PC-9 (cell line): ENCODE data around the gene KRT78. TPM values are rescaled to one million over a fixed set of nuclear protein-coding genes. Genes with fewer than 3 reads are reported as not detected.

Experiments used
- BruUV-seq: library from RNA; stranded (reverse); fragments of 400-500 nt; replicated peaks from 2 replicates; lab custom pipeline; 2021; lab: Mats Ljungman, UMichigan
- CTCF ChIA-PET: fragments of 300-600 bp; sonication (Branson Sonifier 250); formaldehyde crosslinking; loops from one replicate; lab custom pipeline; 2022; ENCODE audit warnings: antibody characterized with exemption; lab: Charles Lee
- POLR2A ChIA-PET: fragments of 300-600 bp; sonication (Branson Sonifier 250); formaldehyde crosslinking; loops from one replicate; lab custom pipeline; 2022; ENCODE audit warnings: antibody characterized with exemption; ENCODE audit not compliant: unreplicated experiment; lab: Charles Lee
- DNase-seq, 2 experiments: peaks; one replicate each; pipeline versions ENCODE4 v3.0.0 to v3.0.0-alpha.2; 2015 to 2022; ENCODE audit warnings: mixed read lengths in 1 of 2
- H2AFZ ChIP-seq: fragments of 200-600 bp; sonication (generic); 2 replicates; pipeline ENCODE4 v1.8.1; 2017; ENCODE audit warnings: antibody characterized with exemption
- H3F3A ChIP-seq: fragments of 200-600 bp; sonication (generic); 2 replicates; pipeline ENCODE4 v1.8.1; 2017; ENCODE audit warnings: antibody characterized with exemption, mild to moderate bottlenecking, low read depth; ENCODE audit not compliant: insufficient read depth
- H3K27ac ChIP-seq: fragments of 200-600 bp; sonication (generic); 2 replicates; pipeline ENCODE4 v1.6.1; 2016; ENCODE audit warnings: mixed run types
- H3K27me3 ChIP-seq: fragments of 200-600 bp; sonication (generic); 2 replicates; pipeline ENCODE4 v1.6.1; 2016; ENCODE audit warnings: low read depth, mixed run types; ENCODE audit not compliant: insufficient read depth
- H3K36me3 ChIP-seq: fragments of 200-600 bp; sonication (generic); 2 replicates; pipeline ENCODE4 v1.6.1; 2016; ENCODE audit warnings: low read depth, mixed run types
- H3K4me1 ChIP-seq: fragments of 200-600 bp; sonication (generic); replicated peaks from 2 replicates; pipeline ENCODE4 v1.6.1; 2016; ENCODE audit warnings: mixed run types; ENCODE audit not compliant: insufficient read depth
- H3K4me2 ChIP-seq: fragments of 200-600 bp; sonication (generic); 2 replicates; pipeline ENCODE4 v1.6.1; 2017; ENCODE audit warnings: mixed run types
- H3K4me3 ChIP-seq: fragments of 200-600 bp; sonication (generic); 2 replicates; pipeline ENCODE4 v1.6.1; 2016; ENCODE audit warnings: mixed run types
- H3K79me2 ChIP-seq: fragments of 200-600 bp; sonication (generic); 2 replicates; pipeline ENCODE4 v1.6.1; 2017; ENCODE audit warnings: low read depth, mixed run types
- H3K9me2 ChIP-seq: fragments of 200-600 bp; sonication (generic); 2 replicates; pipeline ENCODE4 v1.8.1; 2017; ENCODE audit warnings: mild to moderate bottlenecking; ENCODE audit not compliant: insufficient read depth
- H3K9me3 ChIP-seq: fragments of 200-600 bp; sonication (generic); 2 replicates; pipeline ENCODE4 v1.8.1; 2016; ENCODE audit warnings: low read depth; ENCODE audit not compliant: insufficient read depth
- H4K20me1 ChIP-seq: fragments of 200-600 bp; sonication (generic); 2 replicates; pipeline ENCODE4 v1.8.1; 2017; ENCODE audit not compliant: insufficient read depth
- EZH2 ChIP-seq: fragments of 200-600 bp; sonication (generic); IDR thresholded peaks from 2 replicates; pipeline ENCODE4 v1.8.0; 2017; ENCODE audit warnings: antibody characterized with exemption, low read depth
- intact Hi-C: fragments of 100-400 bp; cut with micrococcal nuclease; formaldehyde crosslinking; loops from one replicate; pipeline ENCODE4 v1.10.0; 2022; ENCODE audit not compliant: unreplicated experiment
- total RNA-seq: library from RNA; stranded (reverse); gene quantifications from 2 replicates; pipeline ENCODE4 v1.2.3, GENCODE V29; 2021
- TF ChIP-seq, protein P1 (sequence below): fragments of 200-600 bp; sonication (generic); conservative IDR thresholded peaks from 2 replicates; pipeline ENCODE4 v1.6.1; 2017; ENCODE audit warnings: mixed run types, antibody characterized with exemption, mild to moderate bottlenecking, moderate library complexity

The KRT78 gene
- total RNA-seq, 1 experiment from 2014 or later = 1.5 TPM

- TF ChIP-seq, protein P1, sequence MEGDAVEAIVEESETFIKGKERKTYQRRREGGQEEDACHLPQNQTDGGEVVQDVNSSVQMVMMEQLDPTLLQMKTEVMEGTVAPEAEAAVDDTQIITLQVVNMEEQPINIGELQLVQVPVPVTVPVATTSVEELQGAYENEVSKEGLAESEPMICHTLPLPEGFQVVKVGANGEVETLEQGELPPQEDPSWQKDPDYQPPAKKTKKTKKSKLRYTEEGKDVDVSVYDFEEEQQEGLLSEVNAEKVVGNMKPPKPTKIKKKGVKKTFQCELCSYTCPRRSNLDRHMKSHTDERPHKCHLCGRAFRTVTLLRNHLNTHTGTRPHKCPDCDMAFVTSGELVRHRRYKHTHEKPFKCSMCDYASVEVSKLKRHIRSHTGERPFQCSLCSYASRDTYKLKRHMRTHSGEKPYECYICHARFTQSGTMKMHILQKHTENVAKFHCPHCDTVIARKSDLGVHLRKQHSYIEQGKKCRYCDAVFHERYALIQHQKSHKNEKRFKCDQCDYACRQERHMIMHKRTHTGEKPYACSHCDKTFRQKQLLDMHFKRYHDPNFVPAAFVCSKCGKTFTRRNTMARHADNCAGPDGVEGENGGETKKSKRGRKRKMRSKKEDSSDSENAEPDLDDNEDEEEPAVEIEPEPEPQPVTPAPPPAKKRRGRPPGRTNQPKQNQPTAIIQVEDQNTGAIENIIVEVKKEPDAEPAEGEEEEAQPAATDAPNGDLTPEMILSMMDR = no peak; the same call in 1 of the 2 replicates
- no peak for TF ChIP-seq EZH2
- DNase-seq = peak; percentile 87 to 89
- H3K4me3 ChIP-seq = peak overlapping the region; percentile 31; the same call in 1 of the 2 replicates
- BruUV-seq = TSS peak; percentile 83
- H3K9me3 ChIP-seq = no peaks in the 10 kb centered on the region; the same call in 1 of the 2 replicates
- H3K4me2 ChIP-seq = peak overlapping the region; percentile 70
- CTCF ChIA-PET = interaction anchor here (0.6 to 0.9 kb wide), 2 partner anchors 32 to 475 kb away, joined by 3 read pairs; no protein-coding TSS in a partner anchor
- peaks cover 22% of the 10 kb centered on the region for H3F3A ChIP-seq
- intact Hi-C loops = no loop called here
- H3K4me1 ChIP-seq = peaks cover 34% of the 10 kb centered on the region
- H3K27me3 ChIP-seq = no peaks in the 10 kb centered on the region
- H3K27ac ChIP-seq = peak overlapping the region; percentile 82
- POLR2A ChIA-PET = interaction anchor here (0.5 kb wide), 1 partner anchor 43 kb away, joined by 3 read pairs; no protein-coding TSS in a partner anchor
- H4K20me1 ChIP-seq = no peaks in the 10 kb centered on the region
- H3K9me2 ChIP-seq = no peaks in the 10 kb centered on the region
- H3K36me3 ChIP-seq = no peaks in the 10 kb centered on the region
- H2AFZ ChIP-seq = peak overlapping the region; percentile 75
- H3K79me2 ChIP-seq = no peaks in the 10 kb centered on the region
Observed at GRCh38 chr12:52847335-52848102, 1.3 kb downstream of the KRT78 start.

- H3K4me3 ChIP-seq = no peak overlapping the region
- H4K20me1 ChIP-seq = no peaks in the 10 kb centered on the region
- H2AFZ ChIP-seq = no peak overlapping the region
- no peaks in the 10 kb centered on the region for H3K27me3 ChIP-seq
- TF ChIP-seq, protein P1 = no peak
- TF ChIP-seq EZH2 = no peak
- H3K9me3 ChIP-seq = no peaks in the 10 kb centered on the region; the same call in 1 of the 2 replicates
- H3F3A ChIP-seq = peaks cover 22% of the 10 kb centered on the region
- peak in 1 of 2 experiments; percentile 57 for DNase-seq
- peak overlapping the region; percentile 70 for H3K4me2 ChIP-seq
- H3K4me1 ChIP-seq = peaks cover 34% of the 10 kb centered on the region
- no peaks in the 10 kb centered on the region for H3K79me2 ChIP-seq
- H3K27ac ChIP-seq = peak overlapping the region; percentile 82
- no TSS peak for BruUV-seq
- CTCF ChIA-PET = no interaction called here
- no peaks in the 10 kb centered on the region for H3K36me3 ChIP-seq
- POLR2A ChIA-PET = interaction anchor here (0.5 to 0.9 kb wide), 2 partner anchors 42 to 698 kb away, joined by 3 to 5 read pairs; no protein-coding TSS in a partner anchor
- no peaks in the 10 kb centered on the region for H3K9me2 ChIP-seq
- intact Hi-C loops = no loop called here
Observed at GRCh38 chr12:52846356-52846970, 2.3 kb downstream of the KRT78 start.

DNA sequence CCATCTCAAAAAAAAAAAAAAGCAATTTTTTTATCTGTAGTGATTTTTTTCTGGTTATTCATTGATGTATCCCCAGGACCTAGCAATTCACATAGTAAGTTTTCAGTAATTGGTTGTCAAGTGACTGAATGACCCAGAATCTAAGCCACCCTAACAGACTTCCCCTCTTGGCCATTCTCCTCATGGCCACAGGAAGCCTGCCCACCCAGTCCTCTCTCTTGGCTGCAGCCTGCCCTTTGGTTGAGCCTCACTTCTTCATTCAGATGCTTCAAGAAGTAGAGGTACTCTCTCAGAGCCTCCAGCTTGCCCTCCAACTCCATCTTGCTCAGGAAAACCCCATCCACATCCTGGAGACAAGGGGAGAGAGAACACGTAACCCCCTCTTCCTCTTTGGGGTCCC is 2.8 kb downstream of the KRT78 start:
- Histone ChIP-seq H3K27ac (no peak overlapping the region), H4K20me1 (no peaks in the 10 kb centered on the region), H3K4me2 (peak overlapping the region; percentile 70), H3K9me2 (no peaks in the 10 kb centered on the region), H3K4me1 (peaks cover 34% of the 10 kb centered on the region), H3K4me3 (no peak overlapping the region), H3K27me3 (no peaks in the 10 kb centered on the region), H2AFZ (no peak overlapping the region), H3K36me3 (no peaks in the 10 kb centered on the region), H3K79me2 (no peaks in the 10 kb centered on the region), H3K9me3 (no peaks in the 10 kb centered on the region; the same call in 1 of the 2 replicates), H3F3A (peaks cover 22% of the 10 kb centered on the region)
- ChIA-PET CTCF (no interaction called here), POLR2A (interaction anchor here (0.6 to 0.9 kb wide), 2 partner anchors 697 to 782 kb away, joined by 5 to 14 read pairs; no protein-coding TSS in a partner anchor)
- no TSS peak for BruUV-seq
- TF ChIP-seq, protein P1 = no peak
- TF ChIP-seq EZH2 = no peak
- intact Hi-C loops = no loop called here
- DNase-seq = no peak
